ENCODE measurements around the gene SLAMF1. TPM values are rescaled to one million over a fixed set of nuclear protein-coding genes. Genes with fewer than 3 reads are reported as not detected.

SLAMF1 gene
- polyA plus RNA-seq, 1 donor from 2014 or later = 17.2 TPM

- no peaks in the 10 kb centered on the region for H3K27me3 Mint-ChIP-seq
- peak overlapping the region in 2 of 4 donors; percentile 62 to 80 for H3K4me3 Mint-ChIP-seq
- H3K36me3 Mint-ChIP-seq = peaks cover 6% of the 10 kb centered on the region
- H3K9me3 Mint-ChIP-seq = no peaks in the 10 kb centered on the region
- peaks cover 53 to 66% (median 62%) of the 10 kb centered on the region in 3 donors for H3K4me1 Mint-ChIP-seq
- H3K27ac Mint-ChIP-seq = peak overlapping the region; percentile 51 to 76 (median 62)
Measured at GRCh38 chr1:160638926-160639325, 7.9 kb downstream of the SLAMF1 start.

- Mint-ChIP-seq H3K9me3 (no peaks in the 10 kb centered on the region), H3K4me3 (peak overlapping the region; percentile 62 to 84 (median 72)), H3K27ac (peak overlapping the region; percentile 51 to 93 (median 62)), H3K4me1 (peaks cover 51 to 66% (median 62%) of the 10 kb centered on the region in 3 donors), H3K27me3 (no peaks in the 10 kb centered on the region), H3K36me3 (peaks cover 8% of the 10 kb centered on the region)
Measured at GRCh38 chr1:160638540-160638857, 8.3 kb downstream of the SLAMF1 start.

GRCh38 chr1:160637821-160638539 lies 8.9 kb downstream of the SLAMF1 start:
- peak overlapping the region; percentile 51 to 93 (median 62) for H3K27ac Mint-ChIP-seq
- no peaks in the 10 kb centered on the region for H3K9me3 Mint-ChIP-seq
- H3K27me3 Mint-ChIP-seq = no peaks in the 10 kb centered on the region
- H3K4me1 Mint-ChIP-seq = peaks cover 49 to 63% (median 58%) of the 10 kb centered on the region in 3 donors
- peak overlapping the region; percentile 62 to 84 (median 72) for H3K4me3 Mint-ChIP-seq
- H3K36me3 Mint-ChIP-seq = peaks cover 8% of the 10 kb centered on the region

GRCh38 chr1:160637065-160637464 lies 9.8 kb downstream of the SLAMF1 start:
- Mint-ChIP-seq H3K9me3 (no peaks in the 10 kb centered on the region), H3K27ac (no peak overlapping the region), H3K4me3 (peak overlapping the region in 1 of 4 donors; percentile 30), H3K4me1 (peaks cover 44 to 58% (median 54%) of the 10 kb centered on the region in 3 donors), H3K27me3 (no peaks in the 10 kb centered on the region), H3K36me3 (peaks cover 6% of the 10 kb centered on the region)

- no peak overlapping the region for H3K4me3 Mint-ChIP-seq
- H3K36me3 Mint-ChIP-seq = peaks cover 6% of the 10 kb centered on the region
Measured at GRCh38 chr1:160636547-160636946, 10.3 kb downstream of the SLAMF1 start.

GRCh38 chr1:160636076-160636475 lies 10.8 kb downstream of the SLAMF1 start:
- Mint-ChIP-seq H3K27me3 (no peaks in the 10 kb centered on the region), H3K4me1 (peaks cover 37 to 53% (median 49%) of the 10 kb centered on the region in 3 donors), H3K27ac (no peak overlapping the region), H3K9me3 (no peaks in the 10 kb centered on the region), H3K36me3 (peaks cover 6% of the 10 kb centered on the region), H3K4me3 (peak overlapping the region in 1 of 4 donors; percentile 61)

More at GRCh38 chr1:160636547-160636946, 10.3 kb downstream of the SLAMF1 start:
- Mint-ChIP-seq H3K27me3 (no peaks in the 10 kb centered on the region), H3K9me3 (no peaks in the 10 kb centered on the region), H3K27ac (no peak overlapping the region), H3K4me1 (peaks cover 40 to 55% (median 48%) of the 10 kb centered on the region in 3 donors)

- Mint-ChIP-seq H3K27ac (no peak overlapping the region), H3K4me3 (no peak overlapping the region), H3K9me3 (no peaks in the 10 kb centered on the region), H3K27me3 (no peaks in the 10 kb centered on the region), H3K4me1 (peaks cover 38 to 56% (median 51%) of the 10 kb centered on the region in 3 donors), H3K36me3 (peaks cover 6% of the 10 kb centered on the region)
Measured at GRCh38 chr1:160634543-160635491, 12.0 kb downstream of the SLAMF1 start.

- no peak overlapping the region for H3K4me3 Mint-ChIP-seq
- H3K4me1 Mint-ChIP-seq = peaks cover 33 to 46% (median 45%) of the 10 kb centered on the region in 3 donors
- H3K27me3 Mint-ChIP-seq = no peaks in the 10 kb centered on the region
- peak overlapping the region in 2 of 3 donors; percentile 12 to 23 for H3K27ac Mint-ChIP-seq
- H3K9me3 Mint-ChIP-seq = no peaks in the 10 kb centered on the region
- H3K36me3 Mint-ChIP-seq = peaks cover 6% of the 10 kb centered on the region
Measured at GRCh38 chr1:160633330-160633903, 13.4 kb downstream of the SLAMF1 start.

GRCh38 chr1:160631983-160632625 lies 14.7 kb downstream of the SLAMF1 start:
- no peaks in the 10 kb centered on the region for H3K27me3 Mint-ChIP-seq
- peaks cover 35 to 43% (median 37%) of the 10 kb centered on the region in 3 donors for H3K4me1 Mint-ChIP-seq
- H3K9me3 Mint-ChIP-seq = peaks cover 0 to 1% (median 1%) of the 10 kb centered on the region in 3 donors
- no peak overlapping the region for H3K27ac Mint-ChIP-seq
- H3K4me3 Mint-ChIP-seq = no peak overlapping the region
- H3K36me3 Mint-ChIP-seq = peaks cover 9% of the 10 kb centered on the region

- Mint-ChIP-seq H3K27me3 (peaks cover 3% of the 10 kb centered on the region), H3K36me3 (peaks cover 9% of the 10 kb centered on the region), H3K9me3 (peaks cover 0 to 1% (median 1%) of the 10 kb centered on the region in 3 donors), H3K4me1 (peaks cover 41 to 52% (median 46%) of the 10 kb centered on the region in 3 donors), H3K4me3 (peak overlapping the region in 3 of 4 donors; percentile 1 to 56 (median 5)), H3K27ac (peak overlapping the region in 2 of 3 donors; percentile 17 to 55)
Measured at GRCh38 chr1:160630523-160631451, 16.1 kb downstream of the SLAMF1 start.

- Mint-ChIP-seq H3K4me1 (peaks cover 50 to 64% (median 56%) of the 10 kb centered on the region in 3 donors), H3K4me3 (peak overlapping the region in 2 of 4 donors; percentile 42 to 63), H3K27ac (peak overlapping the region; percentile 17 to 87 (median 55)), H3K36me3 (peaks cover 9% of the 10 kb centered on the region), H3K9me3 (peaks cover 0 to 1% (median 1%) of the 10 kb centered on the region in 3 donors), H3K27me3 (peaks cover 3% of the 10 kb centered on the region)
Measured at GRCh38 chr1:160629286-160630210, 17.3 kb downstream of the SLAMF1 start.

GRCh38 chr1:160628799-160629263 lies 18.0 kb downstream of the SLAMF1 start:
- peaks cover 3% of the 10 kb centered on the region for H3K27me3 Mint-ChIP-seq
- peaks cover 0 to 1% (median 1%) of the 10 kb centered on the region in 3 donors for H3K9me3 Mint-ChIP-seq
- H3K4me3 Mint-ChIP-seq = peak overlapping the region in 2 of 4 donors; percentile 20 to 71
- H3K27ac Mint-ChIP-seq = peak overlapping the region in 2 of 3 donors; percentile 11 to 87
- peaks cover 4% of the 10 kb centered on the region for H3K36me3 Mint-ChIP-seq
- H3K4me1 Mint-ChIP-seq = peaks cover 52 to 67% (median 61%) of the 10 kb centered on the region in 3 donors
